CD4-positive, alpha-beta T cell treated with Interleukin-6 for 4 hours (primary cell): Measurements from ENCODE around the gene CPAMD8.

Experiments
- DNase-seq: peaks from one replicate; pipeline ENCODE4 v3.0.0-alpha.2; 2020; ENCODE audit warnings: mixed read lengths

The CPAMD8 gene

GRCh38 chr19:16869331-16869972, 157.2 kb downstream of the CPAMD8 start:
- no peak for DNase-seq

GRCh38 chr19:16868423-16869130, 158.0 kb downstream of the CPAMD8 start:
- no peak for DNase-seq

- DNase-seq = no peak
Observed at GRCh38 chr19:16867211-16867610, 159.4 kb downstream of the CPAMD8 start.

GRCh38 chr19:16862826-16863415, 163.7 kb downstream of the CPAMD8 start:
- DNase-seq = no peak

- no peak for DNase-seq
Observed at GRCh38 chr19:16861834-16862233, 164.8 kb downstream of the CPAMD8 start.

- DNase-seq = no peak
Observed at GRCh38 chr19:16861011-16861410, 165.6 kb downstream of the CPAMD8 start.

- DNase-seq = no peak
Observed at GRCh38 chr19:16860118-16860517, 166.5 kb downstream of the CPAMD8 start.

- no peak for DNase-seq
Observed at GRCh38 chr19:16859626-16860025, 167.0 kb downstream of the CPAMD8 start.

GRCh38 chr19:16856091-16856490, 170.5 kb downstream of the CPAMD8 start:
- DNase-seq = no peak

- no peak for DNase-seq
Observed at GRCh38 chr19:16853066-16853465, 173.5 kb downstream of the CPAMD8 start.

- no peak for DNase-seq
Observed at GRCh38 chr19:16851031-16851712, 175.4 kb downstream of the CPAMD8 start.

GRCh38 chr19:16850133-16850532, 176.5 kb downstream of the CPAMD8 start:
- DNase-seq = no peak

- DNase-seq = no peak
Observed at GRCh38 chr19:16849168-16849567, 177.4 kb downstream of the CPAMD8 start.

GRCh38 chr19:16847430-16847829, 179.2 kb downstream of the CPAMD8 start:
- no peak for DNase-seq

GRCh38 chr19:16846901-16847300, 179.7 kb downstream of the CPAMD8 start:
- no peak for DNase-seq
